ENCODE data around the gene LSAMP.

DNA sequence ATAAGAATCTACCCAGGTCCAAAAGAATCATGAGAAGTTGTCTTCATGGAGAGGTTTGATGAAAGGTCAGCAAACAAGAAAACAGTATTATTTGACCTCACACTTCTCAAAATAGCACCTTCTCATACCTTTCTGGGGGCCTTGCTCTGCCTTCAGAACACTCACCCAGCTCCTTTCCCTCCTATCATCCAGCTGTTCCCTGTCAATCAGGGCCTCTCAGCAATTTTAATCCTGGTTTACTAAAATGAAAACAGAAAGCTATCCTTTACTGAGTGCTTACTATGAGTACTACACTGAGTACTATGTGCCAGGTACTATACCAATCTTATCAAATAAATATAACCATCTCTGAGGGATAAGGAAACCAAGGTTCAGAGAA lies 683.4 kb downstream of the LSAMP start:
- TF ChIP-seq, protein P1, sequence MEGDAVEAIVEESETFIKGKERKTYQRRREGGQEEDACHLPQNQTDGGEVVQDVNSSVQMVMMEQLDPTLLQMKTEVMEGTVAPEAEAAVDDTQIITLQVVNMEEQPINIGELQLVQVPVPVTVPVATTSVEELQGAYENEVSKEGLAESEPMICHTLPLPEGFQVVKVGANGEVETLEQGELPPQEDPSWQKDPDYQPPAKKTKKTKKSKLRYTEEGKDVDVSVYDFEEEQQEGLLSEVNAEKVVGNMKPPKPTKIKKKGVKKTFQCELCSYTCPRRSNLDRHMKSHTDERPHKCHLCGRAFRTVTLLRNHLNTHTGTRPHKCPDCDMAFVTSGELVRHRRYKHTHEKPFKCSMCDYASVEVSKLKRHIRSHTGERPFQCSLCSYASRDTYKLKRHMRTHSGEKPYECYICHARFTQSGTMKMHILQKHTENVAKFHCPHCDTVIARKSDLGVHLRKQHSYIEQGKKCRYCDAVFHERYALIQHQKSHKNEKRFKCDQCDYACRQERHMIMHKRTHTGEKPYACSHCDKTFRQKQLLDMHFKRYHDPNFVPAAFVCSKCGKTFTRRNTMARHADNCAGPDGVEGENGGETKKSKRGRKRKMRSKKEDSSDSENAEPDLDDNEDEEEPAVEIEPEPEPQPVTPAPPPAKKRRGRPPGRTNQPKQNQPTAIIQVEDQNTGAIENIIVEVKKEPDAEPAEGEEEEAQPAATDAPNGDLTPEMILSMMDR (conservative IDR thresholded peaks at IDR 0.05; ENCODE audit: low read depth, low read length) = no peak
- no peak for TF ChIP-seq EZH2 (IDR thresholded peaks at IDR 0.05; ENCODE audit: borderline replicate concordance, low read depth, low read length, poor library complexity, severe bottlenecking)

All from A673 (cell line).